HFFc6 (cell line): ENCODE data around the gene KNDC1. TPM values are rescaled to one million over a fixed set of nuclear protein-coding genes. Genes with fewer than 3 reads are reported as not detected.

Experiments
- DNase-seq: peaks from one replicate; pipeline ENCODE4 v3.0.0-alpha.2; 2018
- H3K27ac Mint-ChIP-seq: 2 replicates; pipeline ENCODE4 v1.8.0; 2020; ENCODE audit warnings: mild to moderate bottlenecking, mixed read lengths
- H3K27me3 Mint-ChIP-seq: 2 replicates; pipeline ENCODE4 v1.8.0; 2021; ENCODE audit warnings: mild to moderate bottlenecking, moderate library complexity, mixed read lengths; ENCODE audit not compliant: insufficient read depth
- H3K36me3 Mint-ChIP-seq: 2 replicates; pipeline ENCODE4 v1.8.0; 2021; ENCODE audit warnings: low read depth, mixed read lengths
- H3K4me1 Mint-ChIP-seq: 2 replicates; pipeline ENCODE4 v1.8.0; 2020; ENCODE audit warnings: low read depth, mixed read lengths
- H3K4me3 Mint-ChIP-seq: 2 replicates; pipeline ENCODE4 v1.8.0; 2020; ENCODE audit warnings: mild to moderate bottlenecking, moderate library complexity, mixed read lengths
- H3K9me3 Mint-ChIP-seq: 2 replicates; pipeline ENCODE4 v1.8.0; 2020; ENCODE audit warnings: mild to moderate bottlenecking, mixed read lengths
- CTCF ChIP-seq: fragments of 200-600 bp; sonication (generic); IDR thresholded peaks from 2 replicates; pipeline ENCODE4 v1.5.0; 2021; ENCODE audit warnings: antibody characterized with exemption, mild to moderate bottlenecking
- total RNA-seq, 6 experiments: library from RNA; stranded (reverse); fragmentation: NEBNext Ultra II Directional; extraction: Animal tissue kit (Norgen Biotek cat#: 25700); gene quantifications; 2 replicates in 1 of 6; 3 replicates in 5 of 6; pipeline ENCODE4 v1.2.3, GENCODE V29; 2021

Gene KNDC1
- total RNA-seq, 6 experiments from 2014 or later = 0.05 to 1.00 (median 0.28) TPM; not detected in 3

DNA sequence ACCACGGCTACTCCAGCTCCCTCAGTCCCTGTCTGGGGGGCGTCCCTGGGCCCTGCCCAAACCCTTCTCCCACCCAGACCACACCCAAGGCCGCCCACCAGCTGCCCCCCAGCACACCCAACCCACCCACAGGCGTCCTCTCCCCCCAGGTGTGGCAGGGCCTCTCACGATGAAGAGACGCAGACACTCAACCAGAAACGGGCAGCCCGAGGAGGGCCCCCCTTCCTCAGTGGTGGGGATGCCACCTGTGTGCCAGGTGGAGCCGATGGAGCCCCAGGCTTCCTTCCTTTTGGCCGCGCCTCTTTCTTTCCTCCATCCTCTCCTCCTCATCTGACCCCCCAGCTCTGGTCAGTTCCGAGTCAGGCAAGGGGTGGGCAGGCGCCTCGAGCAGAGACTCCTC lies 43.6 kb upstream of the KNDC1 start:
- H3K27ac Mint-ChIP-seq = no peak overlapping the region
- H3K9me3 Mint-ChIP-seq = peaks cover 43% of the 10 kb centered on the region
- H3K27me3 Mint-ChIP-seq = peaks cover 4% of the 10 kb centered on the region
- TF ChIP-seq CTCF = no peak
- no peak overlapping the region for H3K4me3 Mint-ChIP-seq
- DNase-seq = no peak
- no peaks in the 10 kb centered on the region for H3K4me1 Mint-ChIP-seq
- H3K36me3 Mint-ChIP-seq = peaks cover 9% of the 10 kb centered on the region; the same call in 1 of the 2 replicates

DNA sequence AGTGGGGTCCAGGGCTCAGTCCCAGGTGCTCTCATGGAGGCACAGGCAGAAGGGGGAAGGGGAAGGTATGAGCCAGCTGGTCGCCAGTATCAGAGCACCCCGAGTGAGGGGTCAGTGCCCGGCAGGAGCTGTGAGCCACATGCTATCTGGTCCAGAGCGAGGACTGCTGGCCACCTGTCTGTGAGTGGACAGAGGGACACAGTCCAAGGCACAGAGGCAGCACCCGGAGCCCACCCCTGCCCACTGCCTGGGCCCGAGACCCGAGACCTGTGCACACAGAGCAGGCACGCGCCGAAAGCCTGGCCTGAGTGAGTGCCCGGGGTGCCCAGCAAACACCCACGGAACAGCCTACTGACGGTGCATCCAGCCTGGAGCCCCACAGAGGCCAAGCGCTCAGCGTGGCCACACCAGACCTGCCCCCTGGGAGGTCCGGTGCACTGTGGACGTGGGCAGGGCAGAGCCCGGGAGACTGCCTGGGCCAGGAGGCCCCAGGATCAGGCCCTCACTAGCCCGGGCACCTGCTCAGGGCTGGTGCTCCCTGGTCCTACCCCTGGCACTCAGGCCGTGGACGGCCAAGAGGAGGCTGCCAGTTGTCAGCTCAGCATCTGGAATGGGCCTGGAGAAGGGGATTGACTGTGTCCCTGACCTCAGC lies 42.9 kb upstream of the KNDC1 start:
- Mint-ChIP-seq H3K36me3 (peaks cover 8% of the 10 kb centered on the region; the same call in 1 of the 2 replicates), H3K4me3 (no peak overlapping the region), H3K9me3 (peaks cover 37% of the 10 kb centered on the region), H3K4me1 (no peaks in the 10 kb centered on the region), H3K27ac (no peak overlapping the region), H3K27me3 (peaks cover 4% of the 10 kb centered on the region)
- no peak for DNase-seq
- no peak for TF ChIP-seq CTCF

GRCh38 chr10:133117688-133118071 lies 42.3 kb upstream of the KNDC1 start:
- no peak for DNase-seq
- Mint-ChIP-seq H3K4me3 (no peak overlapping the region), H3K4me1 (no peaks in the 10 kb centered on the region), H3K36me3 (peaks cover 3% of the 10 kb centered on the region; the same call in 1 of the 2 replicates), H3K9me3 (peaks cover 33% of the 10 kb centered on the region), H3K27me3 (peaks cover 4% of the 10 kb centered on the region), H3K27ac (no peak overlapping the region)
- TF ChIP-seq CTCF = no peak

GRCh38 chr10:133121479-133121878 lies 38.5 kb upstream of the KNDC1 start:
- no peaks in the 10 kb centered on the region for H3K36me3 Mint-ChIP-seq
- H3K4me3 Mint-ChIP-seq = no peak overlapping the region
- H3K27me3 Mint-ChIP-seq = peaks cover 4% of the 10 kb centered on the region
- H3K9me3 Mint-ChIP-seq = peaks cover 35% of the 10 kb centered on the region
- TF ChIP-seq CTCF = no peak
- no peaks in the 10 kb centered on the region for H3K4me1 Mint-ChIP-seq
- H3K27ac Mint-ChIP-seq = no peak overlapping the region
- DNase-seq = no peak

DNA sequence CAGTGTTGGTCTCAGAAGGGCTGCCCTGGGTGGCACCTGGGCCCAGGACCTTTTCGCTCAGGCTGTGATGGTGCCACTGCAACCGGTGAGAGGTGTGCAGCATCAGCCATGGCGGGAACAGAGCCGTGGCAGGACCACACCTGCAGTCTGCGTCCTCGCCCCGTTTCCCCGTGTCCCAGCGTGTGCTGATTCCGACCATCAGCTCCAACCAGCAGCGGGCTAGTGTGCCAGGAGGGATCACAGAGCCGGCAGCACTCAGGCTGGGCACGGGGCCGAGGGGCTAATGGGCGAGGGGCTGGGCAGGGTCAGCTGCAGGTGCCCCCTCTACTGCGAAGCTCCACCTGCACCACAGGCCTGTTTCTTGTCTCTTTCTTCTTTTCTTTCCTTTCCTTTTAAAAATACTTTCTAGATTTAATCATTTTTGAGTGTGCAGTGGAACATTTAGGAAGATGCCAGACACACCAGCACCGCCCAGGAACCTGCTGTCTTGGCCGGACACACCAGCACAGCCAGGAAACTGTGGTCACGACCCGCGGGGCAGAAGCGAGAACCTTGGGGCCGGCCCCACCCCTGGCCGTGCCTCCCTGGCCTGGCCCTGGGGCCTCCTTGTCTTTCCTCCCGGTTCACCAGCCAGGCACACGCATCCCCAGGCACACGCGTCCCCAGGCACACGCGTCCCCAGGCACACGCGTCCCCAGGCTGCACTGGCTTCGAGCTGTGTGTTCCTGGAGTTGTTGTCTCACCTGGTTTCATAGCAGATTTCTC lies 37.7 kb upstream of the KNDC1 start:
- no peak for TF ChIP-seq CTCF
- Mint-ChIP-seq H3K36me3 (no peaks in the 10 kb centered on the region), H3K9me3 (peaks cover 31% of the 10 kb centered on the region), H3K4me1 (no peaks in the 10 kb centered on the region), H3K4me3 (no peak overlapping the region), H3K27ac (no peak overlapping the region), H3K27me3 (peaks cover 4% of the 10 kb centered on the region)
- DNase-seq = no peak
